GM10266 (cell line): ENCODE measurements around the gene MAPRE3.
"Not testable (repeated sequence)": the region's sequence is repeated elsewhere in the genome, so short reads cannot be mapped to it uniquely, and the experiment has no call there.

ENCODE experiments used
- DNase-seq: peaks from one replicate; pipeline ENCODE4 v3.0.0; 2012; ENCODE audit errors: extremely low spot score
- TF ChIP-seq, protein P1 (sequence below): IDR thresholded peaks from 2 replicates; pipeline ENCODE4 v1.5.1; 2012; ENCODE audit warnings: mild to moderate bottlenecking, low read depth; ENCODE audit not compliant: control insufficient read depth, insufficient read depth; ENCODE audit errors: missing control alignments

MAPRE3 gene

DNA sequence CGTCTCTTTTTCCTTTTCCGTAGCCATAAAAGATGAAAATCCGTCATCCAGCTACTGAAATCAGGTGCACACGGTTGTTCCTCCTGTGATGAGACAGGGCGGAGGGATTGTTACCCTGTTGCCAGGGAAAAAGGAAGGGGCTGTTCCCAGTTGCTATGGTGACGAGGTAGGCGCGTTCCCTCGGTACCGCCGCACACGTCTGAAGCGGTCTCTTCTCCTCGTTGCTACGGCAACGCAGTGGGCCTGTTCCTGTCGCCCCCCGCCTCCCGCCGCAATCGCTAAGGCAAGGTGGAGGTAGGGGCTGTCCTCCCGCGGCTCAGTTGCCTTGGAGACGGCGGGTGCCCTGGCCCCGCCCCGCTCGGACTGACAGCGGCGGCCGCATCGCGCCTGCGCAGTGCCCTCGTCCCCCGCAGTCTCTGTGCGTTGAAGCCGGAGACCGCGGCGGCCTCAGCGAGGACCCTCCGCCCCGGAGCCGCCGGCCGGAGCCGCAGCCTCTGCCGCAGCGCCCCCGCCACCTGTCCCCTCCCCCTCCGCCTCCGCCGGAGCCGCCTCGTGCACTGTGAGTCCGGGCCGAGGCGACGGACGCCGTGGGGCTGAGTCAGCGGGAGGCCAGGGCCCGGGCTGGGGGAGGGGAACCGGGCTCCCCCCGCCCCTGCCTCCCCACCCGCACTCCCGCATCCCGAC, at the start of gene MAPRE3:
TSS of gene MAPRE3 (plus strand) at position 394 of the 684 bp plus-strand sequence. CDS start 51,582 bp downstream, outside the sequence.
- peak; percentile 93 for DNase-seq
- TF ChIP-seq, protein P1, sequence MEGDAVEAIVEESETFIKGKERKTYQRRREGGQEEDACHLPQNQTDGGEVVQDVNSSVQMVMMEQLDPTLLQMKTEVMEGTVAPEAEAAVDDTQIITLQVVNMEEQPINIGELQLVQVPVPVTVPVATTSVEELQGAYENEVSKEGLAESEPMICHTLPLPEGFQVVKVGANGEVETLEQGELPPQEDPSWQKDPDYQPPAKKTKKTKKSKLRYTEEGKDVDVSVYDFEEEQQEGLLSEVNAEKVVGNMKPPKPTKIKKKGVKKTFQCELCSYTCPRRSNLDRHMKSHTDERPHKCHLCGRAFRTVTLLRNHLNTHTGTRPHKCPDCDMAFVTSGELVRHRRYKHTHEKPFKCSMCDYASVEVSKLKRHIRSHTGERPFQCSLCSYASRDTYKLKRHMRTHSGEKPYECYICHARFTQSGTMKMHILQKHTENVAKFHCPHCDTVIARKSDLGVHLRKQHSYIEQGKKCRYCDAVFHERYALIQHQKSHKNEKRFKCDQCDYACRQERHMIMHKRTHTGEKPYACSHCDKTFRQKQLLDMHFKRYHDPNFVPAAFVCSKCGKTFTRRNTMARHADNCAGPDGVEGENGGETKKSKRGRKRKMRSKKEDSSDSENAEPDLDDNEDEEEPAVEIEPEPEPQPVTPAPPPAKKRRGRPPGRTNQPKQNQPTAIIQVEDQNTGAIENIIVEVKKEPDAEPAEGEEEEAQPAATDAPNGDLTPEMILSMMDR = no peak

DNA sequence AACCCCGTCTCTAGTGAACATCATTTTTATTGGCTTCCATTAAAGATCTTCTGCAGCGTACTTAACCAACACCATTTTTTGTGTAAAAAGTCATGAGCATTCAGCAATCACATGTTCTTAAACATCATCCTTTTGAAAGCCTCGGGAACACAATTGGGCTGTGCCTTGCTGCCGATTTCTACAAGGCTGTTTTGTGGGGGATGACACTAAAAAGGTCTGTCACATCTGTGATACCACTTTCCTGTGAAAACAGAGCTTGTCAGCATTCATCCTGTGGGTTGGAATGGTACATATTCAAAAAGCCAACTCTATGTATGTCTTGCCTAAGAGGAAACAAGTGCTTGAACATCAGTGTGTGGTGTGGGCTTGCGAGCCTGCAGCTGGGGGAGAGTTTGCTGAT, 49.1 kb upstream of the MAPRE3 start:
- TF ChIP-seq, protein P1 = no peak
- no peak for DNase-seq

DNA sequence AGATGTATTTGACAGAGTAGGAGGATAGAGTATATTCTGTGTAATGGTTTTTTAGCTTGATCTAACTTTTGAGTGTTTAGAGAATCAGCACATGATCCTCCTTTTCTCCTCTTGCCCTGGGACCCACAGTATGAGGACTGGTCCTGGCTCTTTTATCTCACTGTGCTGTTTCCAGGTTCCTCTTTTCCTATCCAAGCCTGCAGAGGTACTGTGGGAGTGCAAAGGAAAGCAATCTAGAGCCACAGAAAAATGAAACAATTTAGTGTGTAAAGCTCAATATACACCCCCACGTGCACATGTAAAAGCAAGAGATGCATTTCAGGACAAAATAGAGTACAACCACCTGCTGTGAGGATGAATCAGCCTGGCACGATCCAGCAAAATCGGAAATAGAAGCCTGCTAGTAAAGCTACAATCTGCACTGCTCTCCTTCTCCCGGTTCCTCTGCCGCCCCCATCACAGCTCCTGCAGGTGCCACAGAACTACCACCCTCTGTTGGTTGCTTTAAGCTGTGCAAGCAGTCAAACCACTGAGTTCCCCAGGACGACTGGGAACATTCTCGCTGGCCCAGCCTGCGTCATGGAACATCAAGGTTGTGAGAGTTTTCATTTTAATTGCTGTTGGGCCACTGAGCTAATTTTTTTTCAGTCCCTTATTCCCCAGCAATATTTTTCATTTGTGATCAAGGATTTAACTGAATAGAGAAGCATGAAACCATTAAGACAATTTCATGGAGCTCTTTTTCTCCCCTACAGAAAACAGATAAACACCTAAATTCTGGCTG, 47.8 kb upstream of the MAPRE3 start:
- TF ChIP-seq, protein P1 = peak; percentile 60
- peak; percentile 55 for DNase-seq

- DNase-seq = not testable (repeated sequence)
These were observed 47.3 kb upstream of the MAPRE3 start for GRCh38 chr2:26923189-26923466.

DNA sequence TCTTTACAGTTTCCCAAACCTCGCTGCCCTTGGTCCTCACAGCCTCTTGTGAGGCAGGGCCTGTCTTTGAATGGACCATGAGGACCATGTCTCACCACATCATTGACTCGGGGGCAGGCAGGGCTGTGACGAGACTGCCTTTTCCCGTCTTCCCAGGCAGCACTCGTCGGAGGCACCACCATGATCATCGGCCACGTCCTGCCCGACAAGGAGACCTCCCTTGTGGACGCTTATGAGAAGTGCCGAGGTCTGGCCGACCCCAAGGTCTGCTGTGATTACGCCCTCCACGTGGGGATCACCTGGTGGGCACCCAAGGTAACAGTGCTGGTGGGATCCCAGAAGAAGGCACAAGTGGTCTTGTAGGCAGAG, 45.7 kb upstream of the MAPRE3 start:
- TF ChIP-seq, protein P1 = no peak
- DNase-seq = no peak

- no peak for DNase-seq
- TF ChIP-seq, protein P1 = no peak
These were observed 45.2 kb upstream of the MAPRE3 start for GRCh38 chr2:26925100-26925791.

- no peak for DNase-seq
- TF ChIP-seq, protein P1 = no peak
These were observed 43.2 kb upstream of the MAPRE3 start for GRCh38 chr2:26927221-26927620.
